HK-2 (cell line): ENCODE data around the gene PLAA.
"Not testable (repeated sequence)": the region's sequence is repeated elsewhere in the genome, so short reads cannot be mapped to it uniquely, and the experiment has no call there.

Experiments
- DNase-seq: peaks from one replicate; pipeline ENCODE4 v3.0.0-alpha.2; 2018; ENCODE audit not compliant: unreplicated experiment

The PLAA gene

DNA sequence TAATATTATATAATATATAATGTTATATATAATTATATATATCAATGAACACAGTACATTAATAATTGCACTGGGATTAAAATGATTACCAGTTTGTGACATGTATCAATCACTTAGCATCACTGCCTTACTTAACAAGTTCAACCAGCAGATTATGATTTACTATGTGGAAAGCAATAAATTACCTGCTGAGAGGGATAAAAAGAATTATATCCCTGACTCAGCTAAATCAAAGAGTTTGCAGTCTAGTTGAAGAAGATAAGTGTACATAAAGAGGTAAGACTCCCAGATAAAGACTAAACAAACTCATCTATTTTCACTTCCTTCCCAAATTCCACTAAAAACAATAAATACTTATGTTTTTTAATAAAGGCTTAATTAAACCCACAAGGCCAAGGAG is 11.2 kb downstream of the PLAA start:
- no peak for DNase-seq

DNA sequence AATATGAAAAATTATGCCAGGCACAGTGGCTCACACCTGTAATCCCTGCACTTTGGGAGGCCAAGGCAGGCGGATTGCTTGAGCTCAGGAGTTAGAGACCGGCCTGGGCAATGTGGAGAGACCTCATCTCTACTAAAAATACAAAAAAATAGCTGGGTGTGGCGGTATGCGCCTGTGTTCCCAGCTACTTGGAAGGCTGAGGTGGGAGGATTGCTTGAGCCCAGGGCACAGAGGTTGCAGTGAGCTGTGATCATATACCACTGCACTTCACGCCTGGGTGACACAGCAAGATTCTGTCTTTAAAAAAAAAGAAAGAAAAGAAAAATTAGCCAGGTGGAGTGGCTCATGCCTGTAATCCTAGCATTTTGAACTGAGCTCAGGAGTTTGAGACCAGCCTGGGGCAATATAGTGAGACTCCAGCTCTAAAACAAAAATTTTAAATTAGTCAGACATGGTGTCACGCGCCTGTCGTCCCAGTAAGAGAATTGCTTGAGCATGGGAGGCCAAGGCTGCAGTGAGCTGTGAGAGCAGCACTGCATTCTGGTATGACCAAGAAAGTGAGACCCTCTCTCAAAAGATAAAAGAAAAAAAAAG is 18.0 kb downstream of the PLAA start:
- DNase-seq = no peak

DNA sequence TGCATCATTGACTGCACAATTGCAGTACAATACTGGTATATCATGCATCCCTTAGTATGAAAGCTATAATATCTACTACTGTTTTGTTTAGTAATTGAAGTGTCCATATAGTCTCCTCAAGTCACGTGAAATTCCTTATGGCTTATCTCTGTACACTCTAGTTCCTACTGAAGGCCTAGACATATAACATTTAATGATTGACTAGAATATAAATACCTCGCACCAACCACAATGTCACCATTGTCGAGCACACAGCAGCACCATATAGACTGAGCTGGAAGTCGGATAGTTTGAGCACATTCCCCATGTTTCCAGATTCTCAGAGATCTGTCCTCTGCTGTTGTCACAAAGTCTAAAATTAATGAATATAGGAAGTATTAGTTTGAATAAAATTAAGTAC is 21.4 kb downstream of the PLAA start:
- no peak for DNase-seq

DNA sequence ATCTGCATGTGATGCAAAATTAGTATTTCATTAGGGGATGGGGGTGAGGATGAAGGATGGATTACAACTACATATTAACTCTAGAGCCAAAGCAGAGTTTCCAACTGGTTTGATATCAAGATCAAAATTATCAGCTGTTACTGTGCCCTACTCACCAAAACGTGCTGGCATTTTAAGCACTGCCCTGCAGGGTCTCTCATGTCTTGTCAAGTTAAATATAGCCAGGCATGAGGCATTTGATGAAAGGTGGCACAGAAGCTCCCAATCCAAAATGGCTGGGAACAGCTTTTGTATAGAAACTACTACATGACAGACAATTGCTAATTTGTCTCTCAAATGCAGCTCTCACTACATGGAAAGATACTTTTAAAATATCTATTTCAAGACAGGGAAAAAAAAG is 27.3 kb downstream of the PLAA start:
- no peak for DNase-seq

DNA sequence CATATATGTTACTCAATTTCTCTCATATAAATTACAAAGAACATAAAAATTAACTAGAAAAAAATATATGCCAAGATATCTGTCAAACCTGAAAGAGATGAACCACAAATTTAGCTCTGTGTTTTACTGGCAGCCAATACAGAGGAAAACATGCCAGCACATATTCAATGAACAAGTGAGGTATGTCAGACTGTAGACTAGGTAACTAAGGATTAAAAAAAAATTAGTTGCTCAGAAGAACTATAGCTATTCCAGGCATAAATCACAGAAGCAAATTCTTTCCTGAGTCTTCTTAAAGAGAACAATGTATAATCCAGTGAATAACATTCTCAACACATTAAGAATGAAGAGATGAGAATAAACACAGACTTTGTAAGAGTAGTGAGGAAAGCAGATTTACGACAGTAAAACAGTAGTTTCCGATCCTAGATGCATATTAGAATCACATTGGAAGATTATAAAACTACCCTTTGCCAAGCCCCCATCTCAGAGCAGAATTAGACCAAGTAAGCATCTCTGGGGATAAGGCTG is 33.8 kb downstream of the PLAA start:
- DNase-seq = no peak

DNA sequence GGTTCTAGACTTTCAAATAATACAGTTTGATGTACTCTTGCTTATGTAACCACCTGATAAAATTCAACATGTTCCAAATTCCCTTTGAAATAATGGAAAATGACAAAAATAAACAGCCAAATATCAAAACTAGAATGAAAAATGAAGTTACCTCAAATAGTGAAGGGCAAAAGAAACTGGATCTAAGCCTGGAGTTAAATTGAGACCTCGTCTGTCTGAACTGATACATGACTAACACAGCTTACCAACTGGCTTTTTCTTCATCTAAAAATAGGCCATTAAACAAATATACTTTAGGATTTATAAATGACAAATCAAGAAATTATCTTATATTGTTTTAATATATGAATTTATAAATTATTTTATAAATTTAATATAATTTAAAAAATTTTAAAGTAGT is 42.4 kb downstream of the PLAA start:
- DNase-seq = no peak

DNA sequence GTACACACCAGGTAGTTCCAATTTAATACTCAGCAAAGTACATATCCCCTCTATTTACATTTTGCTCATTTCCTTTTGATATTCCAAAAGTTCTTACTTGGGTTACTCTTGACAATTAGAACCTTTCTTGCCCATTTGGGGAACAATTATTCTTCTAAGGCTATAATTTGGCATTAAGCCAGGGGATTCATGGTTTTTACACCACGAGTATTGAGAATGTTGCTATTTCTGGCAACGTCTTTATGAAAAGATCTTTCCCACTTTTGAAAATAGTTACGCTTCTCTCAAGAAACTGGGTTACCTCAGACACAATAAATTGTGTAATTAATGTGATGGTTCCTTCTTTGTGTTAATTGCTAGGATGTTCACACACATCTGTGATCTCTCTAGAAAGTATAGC is 43.0 kb downstream of the PLAA start:
- no peak for DNase-seq

DNA sequence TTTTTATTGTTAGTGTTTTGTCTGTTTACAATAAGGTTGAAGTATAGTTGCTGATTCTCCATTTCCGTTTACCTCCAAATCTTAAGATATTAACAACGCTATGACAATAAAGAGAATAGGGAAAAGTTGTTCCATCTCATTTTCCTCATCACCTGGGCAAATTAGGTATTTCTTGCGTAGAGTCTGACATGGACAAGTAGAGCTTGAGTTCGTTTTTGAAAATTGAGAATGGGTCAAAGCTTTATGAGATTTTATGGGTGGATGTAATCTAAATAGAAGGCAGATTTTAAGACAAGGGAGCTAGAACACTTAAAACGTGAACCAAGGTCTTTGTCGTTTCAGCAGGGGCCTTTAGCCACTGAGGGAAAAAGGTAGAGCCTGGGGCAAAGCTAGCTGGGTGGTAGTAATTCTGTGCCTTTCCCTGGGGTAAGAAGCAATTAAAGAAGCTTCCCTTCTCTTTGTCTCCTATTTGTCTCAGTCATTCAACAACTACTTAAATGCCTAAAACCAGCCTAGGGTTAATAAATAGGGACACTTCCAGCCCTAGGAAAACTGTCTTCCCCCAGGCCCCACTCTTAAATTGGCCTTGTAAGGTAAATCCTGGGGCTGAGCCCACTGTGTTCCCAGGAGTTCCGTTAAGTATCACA is 53.9 kb downstream of the PLAA start:
- no peak for DNase-seq

DNA sequence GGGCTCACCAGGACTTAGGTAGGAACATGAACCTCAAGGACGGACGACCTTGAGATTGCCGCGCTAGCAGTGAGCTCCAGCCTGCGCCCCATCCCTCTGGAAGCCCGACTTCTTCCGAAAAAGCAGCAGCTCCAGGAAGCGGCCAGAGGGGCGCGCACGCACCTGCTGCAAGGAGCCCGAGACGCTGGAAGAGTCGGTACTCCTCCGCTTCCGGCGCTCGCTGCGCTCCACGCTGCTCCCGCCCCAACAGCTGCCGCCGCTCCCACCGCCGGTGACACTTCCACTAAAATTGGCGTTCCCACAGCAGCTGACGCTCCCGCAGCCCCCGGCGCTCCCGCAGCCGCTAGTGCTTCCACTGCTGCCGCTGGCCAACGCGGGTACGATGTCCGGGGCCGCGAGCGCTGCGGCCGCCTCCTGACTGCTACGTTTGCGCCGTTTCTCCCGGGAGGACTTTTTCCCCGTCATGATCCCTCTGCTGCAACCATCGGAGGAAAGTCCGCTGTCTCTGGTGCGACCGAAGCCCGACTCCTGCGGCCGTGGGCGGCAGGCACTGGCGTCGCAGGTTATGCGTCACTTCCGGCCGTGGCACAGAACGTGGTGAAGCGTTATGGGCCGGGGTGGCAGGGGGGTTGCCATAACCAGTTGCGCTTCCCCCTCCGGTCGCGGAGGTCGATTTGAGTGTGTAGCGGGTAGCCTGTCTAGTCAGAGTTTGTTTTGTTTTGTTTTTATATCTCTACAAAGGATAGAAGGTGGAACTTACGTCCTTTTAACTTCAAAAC is 54.6 kb downstream of the PLAA start, which contains the start of gene CAAP1:
Gene CAAP1, minus strand, starts transcription at position 552 of the 779 bp plus-strand sequence. Its CDS starts 87 bp downstream, at position 465.
- DNase-seq = peak; percentile 83

DNA sequence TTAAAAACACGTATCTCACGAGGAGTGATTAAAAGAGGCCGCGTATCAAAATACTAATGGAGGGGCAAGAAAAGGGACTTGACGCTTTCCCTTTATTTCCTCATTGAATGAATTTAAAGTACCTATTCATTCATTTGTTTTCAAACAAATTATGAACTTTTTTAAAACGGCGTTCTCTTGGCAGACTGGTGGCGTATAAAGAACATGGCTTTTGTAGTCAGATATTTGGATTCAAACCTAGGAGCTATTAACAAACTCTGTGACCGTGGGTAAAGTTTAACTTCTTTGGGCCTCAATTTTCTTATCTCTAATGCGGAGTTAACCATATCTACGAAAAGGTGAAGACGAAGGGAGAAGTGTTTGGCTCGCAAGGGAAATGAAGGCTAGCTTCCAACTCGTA is 55.3 kb downstream of the PLAA start:
- DNase-seq = no peak

DNA sequence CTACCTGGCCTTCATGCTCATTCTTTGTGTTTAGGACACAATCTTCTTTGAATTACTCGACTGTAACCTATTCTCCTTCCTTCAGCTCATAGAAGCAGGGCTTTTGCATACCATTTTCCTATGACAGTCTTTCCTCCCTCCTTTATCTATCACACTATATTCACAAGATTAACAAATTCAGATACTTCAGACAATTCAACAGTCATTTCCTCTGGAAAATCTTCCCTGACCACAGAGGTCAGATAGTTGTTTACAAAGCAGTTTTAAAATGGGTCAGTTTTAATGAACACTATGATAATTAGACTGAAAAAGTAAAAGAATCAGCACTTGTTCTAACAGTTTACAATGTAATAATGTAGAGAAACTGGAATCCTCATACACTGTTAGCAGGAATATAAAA is 58.8 kb downstream of the PLAA start:
- DNase-seq = no peak

DNA sequence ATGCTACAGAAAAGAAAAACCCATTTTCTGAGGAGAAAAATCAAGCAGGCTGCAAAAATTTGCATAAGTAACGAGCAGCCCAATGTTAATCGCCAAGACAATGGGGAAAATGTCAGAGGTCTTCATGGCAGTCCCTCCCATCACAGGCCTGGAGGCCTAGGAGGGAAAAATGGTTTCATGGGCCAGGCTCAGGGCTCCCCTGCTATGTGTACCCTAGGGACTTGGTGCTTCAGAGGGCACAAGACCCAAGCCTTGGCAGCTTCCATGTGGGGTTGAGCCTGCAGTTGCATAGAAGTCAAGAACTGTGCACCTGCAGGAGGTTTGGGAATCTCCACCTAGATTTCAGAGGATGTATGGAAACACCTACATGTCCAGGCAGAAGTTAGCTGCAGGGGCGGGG is 64.9 kb downstream of the PLAA start:
- DNase-seq = no peak

DNA sequence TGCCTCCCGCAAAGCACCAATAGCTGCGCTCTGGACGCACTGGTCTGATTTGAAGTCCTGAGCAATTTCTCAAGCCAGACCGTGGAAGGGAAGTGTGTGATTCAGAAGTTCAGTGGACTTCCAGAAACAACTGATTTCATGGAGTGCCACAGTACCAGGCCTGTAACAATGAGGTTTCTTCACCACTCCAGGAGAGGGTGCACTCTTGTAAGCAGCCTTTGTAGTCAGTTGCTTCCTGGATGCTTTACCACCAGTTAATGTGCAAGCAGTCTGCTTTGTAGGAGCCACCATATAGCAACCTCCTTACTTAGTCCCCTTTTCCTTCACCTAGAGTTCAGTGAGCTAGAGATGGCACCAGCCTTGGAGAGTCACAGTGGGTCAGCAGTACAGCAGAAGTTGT is 66.8 kb downstream of the PLAA start:
- no peak for DNase-seq

DNA sequence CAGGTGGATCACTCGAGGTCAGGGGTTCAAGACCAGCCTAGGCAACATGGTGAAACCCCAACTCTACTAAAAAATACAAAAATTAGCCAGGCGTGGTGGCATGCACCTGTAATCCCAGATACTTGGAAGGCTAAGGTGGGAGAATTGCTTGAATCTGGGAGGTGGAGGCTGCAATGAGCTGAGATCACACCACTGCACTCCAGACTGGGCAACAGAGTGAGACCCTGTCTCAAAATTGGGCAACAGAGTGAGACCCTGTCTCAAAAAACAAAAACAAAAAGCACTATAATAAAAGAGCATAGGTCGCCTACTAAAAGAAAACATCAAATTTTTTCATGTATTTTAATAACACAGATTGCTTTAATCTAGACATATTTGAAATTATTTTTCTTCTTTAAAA is 71.9 kb downstream of the PLAA start:
- DNase-seq = not testable (repeated sequence)

DNA sequence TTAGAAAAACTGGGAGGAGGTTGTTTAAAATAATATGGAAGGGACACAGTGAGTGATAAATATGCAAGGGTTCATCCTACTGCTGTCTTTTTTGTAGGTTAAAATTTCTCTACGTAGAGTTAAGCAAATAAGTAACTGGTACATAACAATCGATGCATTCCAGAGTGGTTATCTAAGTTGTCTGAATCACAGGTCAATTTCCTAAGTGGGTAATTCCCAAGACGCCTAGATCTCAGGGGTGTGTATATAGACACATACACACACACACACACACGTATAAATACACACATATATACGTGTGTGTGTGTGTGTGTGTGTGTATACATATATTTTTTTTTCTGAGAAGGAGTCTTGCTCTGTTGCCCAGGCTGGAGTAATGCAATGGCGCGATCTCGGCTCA is 76.8 kb downstream of the PLAA start:
- DNase-seq = no peak

DNA sequence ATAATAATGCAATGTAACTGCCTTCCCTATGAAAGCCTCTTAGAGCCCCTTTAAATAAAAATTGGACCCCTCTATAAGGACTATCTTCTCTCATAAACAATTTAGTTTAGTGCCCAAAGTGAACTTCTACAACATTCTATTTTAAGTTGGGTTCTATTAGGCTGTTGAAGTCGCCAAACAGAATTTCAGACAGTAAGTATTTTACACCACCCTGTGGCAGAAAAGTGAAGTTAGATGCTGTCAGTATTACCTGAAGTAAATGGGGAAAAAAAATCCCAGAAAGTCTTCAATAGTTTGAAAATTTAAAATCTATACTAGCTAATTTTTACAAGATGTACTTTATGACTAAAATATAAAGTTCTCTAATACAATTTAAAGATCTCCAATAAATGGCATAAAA is 84.0 kb downstream of the PLAA start:
- no peak for DNase-seq

DNA sequence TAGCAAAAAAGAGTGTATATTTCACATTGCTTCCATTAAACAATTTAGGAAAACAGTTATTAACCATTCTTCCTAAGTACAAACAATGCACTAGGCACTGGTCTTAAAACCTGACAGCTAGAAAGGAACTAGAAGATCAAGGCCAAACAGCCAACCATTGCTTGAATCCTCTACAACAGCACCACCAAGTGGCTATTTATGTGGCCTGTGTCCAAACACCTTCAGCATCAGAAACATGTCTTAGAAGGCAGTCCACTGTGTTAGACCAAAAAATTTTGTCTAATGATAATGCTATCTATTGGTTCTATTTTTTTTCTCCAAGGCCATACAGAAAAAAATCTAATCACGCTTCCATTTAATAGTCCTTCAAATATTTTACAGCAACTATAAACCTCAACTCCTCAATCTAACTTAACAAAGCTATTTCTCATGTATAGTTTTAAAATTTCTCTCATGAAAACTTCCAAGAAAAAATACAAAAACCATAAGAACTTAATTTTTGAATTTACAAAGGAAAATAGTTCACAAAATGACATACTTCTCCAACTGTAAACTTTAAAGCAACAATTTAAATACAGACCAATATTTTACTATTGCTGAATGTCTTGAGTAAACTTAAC is 90.5 kb downstream of the PLAA start:
- no peak for DNase-seq
